GM19324 (cell line): ENCODE data around the gene NXPH4.
A peak's percentile ranks its signal among the peaks of the same experiment; 100 is the strongest.

ENCODE experiments used
- ATAC-seq: cut with Tn5 transposase; IDR thresholded peaks from one replicate; pipeline ENCODE4 v1.9.1; 2021; ENCODE audit warnings: mild to moderate bottlenecking, moderate library complexity; ENCODE audit not compliant: unreplicated experiment, low FRiP score

The NXPH4 gene

GRCh38 chr12:57182918-57183575, 33.5 kb upstream of the NXPH4 start:
- peak; percentile 58 for ATAC-seq

DNA sequence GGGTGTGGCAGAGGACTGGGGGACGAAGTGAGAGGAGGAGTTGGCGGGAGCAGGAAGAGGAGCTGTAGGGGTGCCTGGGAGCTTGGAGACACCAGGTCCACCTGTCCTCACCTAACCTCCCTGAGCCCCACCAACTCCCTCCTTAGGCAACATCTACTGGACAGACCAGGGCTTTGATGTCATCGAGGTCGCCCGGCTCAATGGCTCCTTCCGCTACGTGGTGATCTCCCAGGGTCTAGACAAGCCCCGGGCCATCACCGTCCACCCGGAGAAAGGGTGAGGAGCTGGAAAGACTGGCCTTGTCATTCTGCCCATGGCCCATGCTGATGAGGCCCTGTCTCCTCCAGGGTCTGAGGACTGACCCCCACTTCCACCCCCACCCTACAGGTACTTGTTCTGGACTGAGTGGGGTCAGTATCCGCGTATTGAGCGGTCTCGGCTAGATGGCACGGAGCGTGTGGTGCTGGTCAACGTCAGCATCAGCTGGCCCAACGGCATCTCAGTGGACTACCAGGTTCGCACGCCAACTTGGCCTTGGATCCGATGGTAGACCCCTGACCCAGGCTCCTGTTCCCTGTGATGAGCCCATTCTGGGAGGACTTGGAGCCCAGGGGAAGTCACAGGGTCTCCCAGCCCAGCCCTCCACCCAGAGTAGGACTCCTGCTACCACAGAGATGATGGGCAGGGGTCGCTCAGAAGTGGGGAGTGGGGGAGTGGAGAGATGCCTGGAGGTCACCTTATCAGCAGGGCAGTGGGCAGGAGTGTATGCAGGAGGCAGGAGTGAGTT, 32.5 kb upstream of the NXPH4 start:
- ATAC-seq, result no peak

DNA sequence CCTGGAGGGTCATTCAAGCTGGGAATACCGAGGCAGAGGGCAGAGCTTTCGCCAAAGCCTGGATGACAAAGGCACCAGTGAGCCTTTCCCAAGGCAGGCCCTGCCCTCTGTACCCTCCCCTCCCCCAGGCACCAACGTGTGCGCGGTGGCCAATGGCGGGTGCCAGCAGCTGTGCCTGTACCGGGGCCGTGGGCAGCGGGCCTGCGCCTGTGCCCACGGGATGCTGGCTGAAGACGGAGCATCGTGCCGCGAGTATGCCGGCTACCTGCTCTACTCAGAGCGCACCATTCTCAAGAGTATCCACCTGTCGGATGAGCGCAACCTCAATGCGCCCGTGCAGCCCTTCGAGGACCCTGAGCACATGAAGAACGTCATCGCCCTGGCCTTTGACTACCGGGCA, 31.2 kb upstream of the NXPH4 start:
- no peak for ATAC-seq

- ATAC-seq, result no peak
These were observed 30.6 kb upstream of the NXPH4 start for GRCh38 chr12:57185906-57186508.

GRCh38 chr12:57187222-57188089, 29.1 kb upstream of the NXPH4 start:
- ATAC-seq, result no peak

GRCh38 chr12:57188090-57188425, 28.5 kb upstream of the NXPH4 start:
- no peak for ATAC-seq

GRCh38 chr12:57190037-57190436, 26.6 kb upstream of the NXPH4 start:
- no peak for ATAC-seq

DNA sequence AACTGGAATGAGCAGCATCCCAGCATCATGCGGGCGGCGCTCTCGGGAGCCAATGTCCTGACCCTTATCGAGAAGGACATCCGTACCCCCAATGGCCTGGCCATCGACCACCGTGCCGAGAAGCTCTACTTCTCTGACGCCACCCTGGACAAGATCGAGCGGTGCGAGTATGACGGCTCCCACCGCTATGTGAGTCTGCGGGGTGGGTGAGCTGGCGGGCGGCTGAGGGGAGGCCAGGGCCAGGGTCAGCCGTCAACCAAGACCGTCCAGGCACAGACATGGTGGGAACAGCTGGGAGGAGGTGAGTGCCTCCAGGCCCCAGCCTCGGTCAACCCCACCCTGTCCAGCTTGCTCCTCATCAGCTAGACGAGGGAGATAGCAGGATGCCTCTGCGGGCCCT, 25.8 kb upstream of the NXPH4 start:
- ATAC-seq, result no peak

DNA sequence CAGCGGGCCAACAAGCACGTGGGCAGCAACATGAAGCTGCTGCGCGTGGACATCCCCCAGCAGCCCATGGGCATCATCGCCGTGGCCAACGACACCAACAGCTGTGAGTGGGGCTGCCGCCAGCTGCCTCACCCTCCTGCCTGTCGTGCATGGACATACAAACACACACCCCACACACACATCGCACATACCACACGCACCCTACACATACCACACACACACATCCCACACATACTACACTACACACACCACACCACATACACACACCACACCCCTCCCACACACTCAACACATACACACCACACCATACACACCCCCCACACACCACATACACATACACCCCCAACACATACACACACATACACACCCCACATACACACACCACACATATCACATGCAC, 25.2 kb upstream of the NXPH4 start:
- ATAC-seq, result no peak

DNA sequence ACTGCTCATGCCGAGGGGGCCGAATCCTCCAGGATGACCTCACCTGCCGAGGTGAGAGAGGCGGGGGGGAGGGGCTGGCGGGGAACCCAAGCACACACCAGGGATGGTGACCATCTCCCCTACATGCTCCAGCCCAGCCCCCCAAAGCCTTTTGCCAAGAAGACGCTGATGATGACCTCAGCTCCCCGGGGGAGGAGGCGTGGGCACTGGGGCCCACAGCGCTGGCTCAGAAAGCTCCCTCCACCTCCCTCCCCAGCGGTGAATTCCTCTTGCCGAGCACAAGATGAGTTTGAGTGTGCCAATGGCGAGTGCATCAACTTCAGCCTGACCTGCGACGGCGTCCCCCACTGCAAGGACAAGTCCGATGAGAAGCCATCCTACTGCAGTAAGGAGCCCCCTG, 23.7 kb upstream of the NXPH4 start:
- no peak for ATAC-seq

DNA sequence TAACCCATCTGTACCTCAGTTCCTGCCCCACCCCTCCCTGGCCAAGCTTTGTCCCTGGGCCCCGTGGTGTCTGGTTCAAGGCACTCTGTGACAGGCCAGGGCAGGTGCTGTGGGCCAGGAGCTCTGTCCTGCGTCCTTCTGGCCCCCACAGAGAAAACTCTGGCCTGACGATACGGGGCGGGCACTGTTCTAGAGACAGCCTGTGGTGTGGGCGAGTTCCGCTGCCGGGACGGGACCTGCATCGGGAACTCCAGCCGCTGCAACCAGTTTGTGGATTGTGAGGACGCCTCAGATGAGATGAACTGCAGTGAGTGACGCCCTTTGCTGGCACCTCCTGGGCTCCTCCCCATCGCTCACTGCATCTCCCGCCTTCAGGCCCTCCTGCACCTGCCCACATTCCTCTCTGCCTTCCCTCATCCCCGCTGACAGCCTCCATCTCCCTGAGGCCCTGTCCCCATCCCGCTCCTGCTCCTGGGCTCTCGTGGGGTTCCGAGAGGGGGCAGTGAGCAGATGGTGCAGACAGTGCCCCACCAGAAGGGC, 22.8 kb upstream of the NXPH4 start:
- ATAC-seq, result no peak

GRCh38 chr12:57194253-57194652, 22.3 kb upstream of the NXPH4 start:
- no peak for ATAC-seq

DNA sequence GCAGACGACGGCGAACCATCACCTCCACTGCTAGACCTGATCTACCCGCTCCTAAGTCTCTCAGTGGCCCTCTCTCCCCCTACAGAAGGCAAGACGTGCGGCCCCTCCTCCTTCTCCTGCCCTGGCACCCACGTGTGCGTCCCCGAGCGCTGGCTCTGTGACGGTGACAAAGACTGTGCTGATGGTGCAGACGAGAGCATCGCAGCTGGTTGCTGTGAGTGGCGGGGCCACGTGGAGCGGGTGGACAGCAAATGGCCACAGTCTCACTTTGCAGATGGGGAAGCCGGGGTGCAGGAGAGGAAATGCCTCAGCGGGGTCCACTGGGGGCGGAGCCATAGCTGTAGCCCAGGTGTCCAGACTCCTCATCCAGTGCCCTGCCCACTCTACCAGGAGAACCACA, 21.4 kb upstream of the NXPH4 start:
- no peak for ATAC-seq

- no peak for ATAC-seq
These were observed 20.8 kb upstream of the NXPH4 start for GRCh38 chr12:57195611-57196371.

DNA sequence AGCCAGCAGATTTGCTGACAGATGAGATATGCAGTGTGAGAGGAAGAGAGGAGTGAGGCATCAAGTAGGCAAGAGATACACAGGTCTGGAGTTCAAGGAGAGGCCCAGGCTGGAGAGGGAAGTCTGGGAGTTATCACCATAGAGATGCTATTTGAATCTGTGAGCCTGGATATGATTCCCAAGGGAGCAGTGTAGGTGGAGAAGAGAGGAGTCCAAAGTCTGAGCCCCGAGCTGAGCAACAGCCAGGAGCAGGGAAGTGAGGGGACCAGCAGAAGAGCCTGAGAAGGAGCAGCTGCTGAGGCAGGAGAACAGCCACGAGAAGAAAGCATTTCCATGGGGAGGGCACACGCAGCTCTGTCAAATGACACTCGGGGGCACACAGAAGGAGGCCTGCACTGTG, 20.2 kb upstream of the NXPH4 start:
- ATAC-seq, result no peak

DNA sequence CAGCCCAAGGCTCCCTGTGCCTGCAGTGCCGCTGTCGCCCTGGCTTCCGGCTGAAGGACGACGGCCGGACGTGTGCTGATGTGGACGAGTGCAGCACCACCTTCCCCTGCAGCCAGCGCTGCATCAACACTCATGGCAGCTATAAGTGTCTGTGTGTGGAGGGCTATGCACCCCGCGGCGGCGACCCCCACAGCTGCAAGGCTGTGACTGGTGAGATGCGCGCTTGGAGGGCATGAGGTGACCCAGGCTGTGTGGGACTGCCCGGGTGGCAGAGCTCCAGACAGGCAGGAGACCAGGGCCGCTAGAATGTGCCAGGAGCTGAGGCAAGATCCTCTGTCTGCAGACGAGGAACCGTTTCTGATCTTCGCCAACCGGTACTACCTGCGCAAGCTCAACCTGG, 19.6 kb upstream of the NXPH4 start:
- no peak for ATAC-seq

- ATAC-seq, result no peak
These were observed 18.3 kb upstream of the NXPH4 start for GRCh38 chr12:57198329-57198728.

DNA sequence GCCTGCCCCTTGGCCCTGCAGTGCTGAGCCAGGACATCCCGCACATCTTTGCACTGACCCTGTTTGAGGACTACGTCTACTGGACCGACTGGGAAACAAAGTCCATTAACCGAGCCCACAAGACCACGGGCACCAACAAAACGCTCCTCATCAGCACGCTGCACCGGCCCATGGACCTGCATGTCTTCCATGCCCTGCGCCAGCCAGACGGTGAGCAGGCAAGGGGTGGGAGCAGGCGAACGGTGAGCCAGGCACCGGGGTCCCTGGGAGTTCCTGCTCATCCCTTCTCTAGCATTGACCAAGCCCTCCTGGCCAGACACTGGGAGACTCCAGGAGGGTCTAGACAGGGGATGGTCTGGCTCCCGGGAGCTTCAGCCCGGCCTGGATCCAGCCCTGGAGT, 17.4 kb upstream of the NXPH4 start:
- no peak for ATAC-seq

- ATAC-seq, result no peak
These were observed 16.1 kb upstream of the NXPH4 start for GRCh38 chr12:57200497-57200896.

GRCh38 chr12:57201219-57201618, 15.4 kb upstream of the NXPH4 start:
- ATAC-seq, result no peak
